Stimulated activated CD4-positive, alpha-beta T cell treated with anti-CD3 and anti-CD28 coated beads, Interleukin-4, amount 100 ng/mL, for 24 hours (primary cell): ENCODE data around the gene ASIC1.

ENCODE experiments used
- DNase-seq: peaks from one replicate; pipeline ENCODE4 v3.0.0-alpha.2; 2020

The ASIC1 gene

GRCh38 chr12:50085615-50086072 lies 28.2 kb downstream of the ASIC1 start:
- no peak for DNase-seq

GRCh38 chr12:50086148-50086547 lies 28.8 kb downstream of the ASIC1 start:
- no peak for DNase-seq

- no peak for DNase-seq
Observed at GRCh38 chr12:50087151-50087550, 29.8 kb downstream of the ASIC1 start.

GRCh38 chr12:50087995-50088394 lies 30.6 kb downstream of the ASIC1 start:
- no peak for DNase-seq

GRCh38 chr12:50088577-50089335 lies 31.4 kb downstream of the ASIC1 start:
- DNase-seq, result peak; percentile 67

GRCh38 chr12:50089730-50090129 lies 32.3 kb downstream of the ASIC1 start:
- DNase-seq, result no peak

GRCh38 chr12:50090391-50090790 lies 33.0 kb downstream of the ASIC1 start:
- no peak for DNase-seq

GRCh38 chr12:50097952-50098351 lies 40.6 kb downstream of the ASIC1 start:
- no peak for DNase-seq

- DNase-seq, result no peak
Observed at GRCh38 chr12:50099302-50100008, 42.1 kb downstream of the ASIC1 start.

- DNase-seq, result no peak
Observed at GRCh38 chr12:50100561-50100960, 43.2 kb downstream of the ASIC1 start.

GRCh38 chr12:50101663-50102062 lies 44.3 kb downstream of the ASIC1 start:
- no peak for DNase-seq

GRCh38 chr12:50102131-50102531 lies 44.7 kb downstream of the ASIC1 start:
- DNase-seq, result no peak

- DNase-seq, result no peak
Observed at GRCh38 chr12:50102646-50103309, 45.4 kb downstream of the ASIC1 start.

GRCh38 chr12:50103351-50103750 lies 46.0 kb downstream of the ASIC1 start:
- DNase-seq, result no peak

GRCh38 chr12:50103767-50104321 lies 46.4 kb downstream of the ASIC1 start, which contains the start of gene GPD1:
Gene GPD1 (plus strand): TSS chr12:50104008. CDS start chr12:50104051, 43 bp downstream.
- peak; percentile 36 for DNase-seq

- DNase-seq, result no peak
Observed at GRCh38 chr12:50104417-50105366, 47.3 kb downstream of the ASIC1 start.

- DNase-seq, result no peak
Observed at GRCh38 chr12:50105913-50106450, 48.6 kb downstream of the ASIC1 start.

GRCh38 chr12:50106907-50107306 lies 49.5 kb downstream of the ASIC1 start:
- no peak for DNase-seq

- no peak for DNase-seq
Observed at GRCh38 chr12:50107416-50108268, 50.2 kb downstream of the ASIC1 start.

GRCh38 chr12:50109319-50109718 lies 51.9 kb downstream of the ASIC1 start:
- no peak for DNase-seq
